Activated CD4-positive, alpha-beta memory T cell treated with anti-CD3 and anti-CD28 coated beads, Interleukin-2, amount 10 ng/mL, durations not matched to agents 7 days and 5 days (primary cell): ENCODE measurements around the gene NOD1. TPM values are rescaled to one million over a fixed set of nuclear protein-coding genes. Genes with fewer than 3 reads are reported as not detected.

Experiments used
- CTCF ChIA-PET: fragments of 350-600 bp; sonication (Branson Sonifier 250); formaldehyde crosslinking; loops from one replicate; lab custom pipeline; 2021; ENCODE audit warnings: antibody characterized with exemption, inconsistent platforms; lab: Charles Lee
- POLR2A ChIA-PET: fragments of 350-600 bp; sonication (Branson Sonifier 250); formaldehyde crosslinking; loops from one replicate; lab custom pipeline; 2021; ENCODE audit warnings: antibody characterized with exemption; lab: Charles Lee
- DNase-seq: peaks from one replicate; pipeline ENCODE4 v3.0.0-alpha.2; 2020
- H3K27ac Mint-ChIP-seq: one replicate; pipeline ENCODE4 v1.8.0; 2021; ENCODE audit warnings: mild to moderate bottlenecking, mixed read lengths
- H3K27me3 Mint-ChIP-seq: one replicate; pipeline ENCODE4 v1.8.0; 2021; ENCODE audit warnings: mixed read lengths
- H3K36me3 Mint-ChIP-seq: one replicate; pipeline ENCODE4 v1.8.0; 2021; ENCODE audit warnings: low read depth, mixed read lengths
- H3K4me1 Mint-ChIP-seq: one replicate; pipeline ENCODE4 v1.8.0; 2021; ENCODE audit warnings: mixed read lengths
- H3K4me3 Mint-ChIP-seq: one replicate; pipeline ENCODE4 v1.8.0; 2021; ENCODE audit warnings: mild to moderate bottlenecking, mixed read lengths
- H3K9me3 Mint-ChIP-seq: one replicate; pipeline ENCODE4 v1.8.0; 2021; ENCODE audit warnings: mixed read lengths
- total RNA-seq, 2 experiments: library from RNA; stranded (reverse); gene quantifications; one replicate each; pipeline ENCODE4 v1.2.3, GENCODE V29; 2021

The NOD1 gene
- total RNA-seq, 2 experiments from 2014 or later: 19.6 to 22.6 TPM

DNA sequence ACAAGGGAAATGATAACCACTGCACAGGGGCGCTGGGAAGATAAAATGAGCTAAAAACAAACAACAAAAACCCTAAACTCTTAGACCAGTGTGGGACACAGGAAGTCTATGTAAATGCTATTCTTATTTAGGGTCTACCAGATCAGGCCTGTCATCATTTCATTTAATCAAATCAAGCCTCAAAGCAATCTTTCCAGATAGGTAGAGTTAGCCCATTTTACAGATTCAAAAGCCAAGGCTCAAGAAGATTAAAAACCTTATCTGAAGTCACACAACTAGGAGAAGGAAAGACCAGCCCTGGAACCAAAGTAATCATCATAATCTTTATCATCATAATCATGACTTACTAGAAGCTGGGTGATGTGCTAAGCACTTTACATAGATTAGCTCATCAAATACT lies 4.7 kb downstream of the NOD1 start:
- no peak overlapping the region for H3K4me3 Mint-ChIP-seq
- H3K27me3 Mint-ChIP-seq: no peaks in the 10 kb centered on the region
- no peak for DNase-seq
- ChIA-PET POLR2A (interaction anchor here (1.9 kb wide), 1 partner anchor 19 kb away, joined by 5 read pairs; no protein-coding TSS in a partner anchor), CTCF (no interaction called here)
- H3K36me3 Mint-ChIP-seq: peaks cover 34% of the 10 kb centered on the region
- no peak overlapping the region for H3K27ac Mint-ChIP-seq
- peaks cover 79% of the 10 kb centered on the region for H3K4me1 Mint-ChIP-seq
- no peaks in the 10 kb centered on the region for H3K9me3 Mint-ChIP-seq

DNA sequence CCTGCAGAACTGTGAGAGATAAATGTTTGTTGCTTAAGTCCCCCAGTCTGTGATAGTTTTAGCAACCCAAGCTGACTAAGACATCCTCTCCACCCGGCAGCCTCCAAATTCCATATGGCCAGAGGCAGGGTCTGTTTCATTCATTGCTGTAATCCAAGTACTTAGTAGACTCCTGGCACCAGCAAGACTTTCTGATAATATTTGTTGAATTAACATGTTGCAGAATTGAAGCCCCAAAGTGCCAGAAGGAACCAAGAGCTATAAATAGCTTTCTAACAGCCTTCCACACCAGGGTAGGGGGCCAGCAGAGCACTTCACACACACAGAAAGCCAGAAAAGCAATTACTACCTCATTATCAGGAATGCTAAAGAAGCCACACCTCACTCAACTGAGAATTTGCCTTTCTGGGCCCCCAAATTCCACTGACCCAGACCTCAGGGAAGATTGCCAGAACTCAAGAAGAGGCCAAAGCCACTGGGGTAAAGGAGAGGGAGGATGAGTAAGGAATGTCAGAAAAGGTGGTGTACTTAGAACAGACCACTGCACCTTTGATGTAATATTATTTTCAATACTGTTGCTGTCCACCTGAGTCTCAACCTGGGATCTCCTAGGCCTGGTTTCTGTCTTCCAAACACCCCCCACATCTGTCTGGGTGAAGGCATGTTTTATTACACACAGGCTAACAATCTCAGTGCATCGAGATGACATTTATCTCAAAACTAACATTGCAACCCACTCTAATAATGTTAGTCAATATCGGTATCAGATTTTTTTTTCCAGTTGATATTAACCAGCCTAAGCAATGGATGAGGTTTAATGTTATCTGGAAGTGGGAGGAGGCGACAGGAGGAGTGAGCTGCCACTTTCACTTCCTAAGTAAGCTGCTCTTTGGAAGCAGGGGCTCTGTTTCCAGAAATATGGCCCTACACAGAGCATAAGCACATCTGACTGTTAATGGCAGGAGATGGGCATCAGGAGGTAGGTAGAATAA lies 5.5 kb downstream of the NOD1 start:
- H3K9me3 Mint-ChIP-seq: no peaks in the 10 kb centered on the region

DNA sequence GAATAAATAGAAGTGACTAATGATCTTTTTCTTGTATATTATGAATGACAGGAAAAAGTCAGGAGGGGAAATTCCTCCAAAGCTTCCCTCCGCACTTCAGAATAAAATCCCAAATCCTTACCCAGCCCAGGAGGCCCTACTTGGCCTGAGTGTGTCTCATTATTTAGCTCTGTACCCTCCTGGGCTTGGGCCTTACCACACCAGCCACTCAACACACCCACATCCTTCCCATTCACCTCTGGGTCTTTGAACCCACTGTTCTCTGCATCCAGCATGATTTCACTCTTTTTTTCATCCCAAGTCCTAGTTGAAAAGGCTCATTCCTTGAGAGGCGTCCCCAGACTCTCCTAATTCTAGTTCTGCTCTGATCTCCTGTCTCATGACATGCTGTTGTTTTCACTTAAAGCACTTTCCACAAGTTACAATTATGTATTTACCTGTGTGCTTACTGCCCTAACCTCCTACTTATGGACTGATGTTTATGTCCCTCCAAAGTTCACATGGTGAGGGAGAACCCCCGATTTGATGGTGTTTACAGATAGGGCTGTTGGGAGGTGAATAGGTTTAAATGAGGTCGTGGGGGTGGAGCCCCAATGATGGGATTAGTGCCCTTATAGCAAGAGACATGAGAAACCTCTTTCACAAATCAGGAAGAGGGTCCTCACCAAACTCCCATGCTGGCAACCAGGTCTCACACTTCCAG lies 6.4 kb downstream of the NOD1 start:
- H3K36me3 Mint-ChIP-seq: peaks cover 41% of the 10 kb centered on the region
- peak; percentile 37 for DNase-seq
- POLR2A ChIA-PET: interaction anchor here (1.9 kb wide), 1 partner anchor 18 kb away, joined by 5 read pairs; no protein-coding TSS in a partner anchor
- H3K4me1 Mint-ChIP-seq: peaks cover 84% of the 10 kb centered on the region
- H3K4me3 Mint-ChIP-seq: no peak overlapping the region
- H3K9me3 Mint-ChIP-seq: no peaks in the 10 kb centered on the region
- peak overlapping the region; percentile 41 for H3K27ac Mint-ChIP-seq
- no peaks in the 10 kb centered on the region for H3K27me3 Mint-ChIP-seq
- CTCF ChIA-PET: interaction anchor here (1.0 kb wide), 1 partner anchor 75 kb away, joined by 3 read pairs; no protein-coding TSS in a partner anchor

More for the DNA sequence above, 5.5 kb downstream of the NOD1 start:
- no peak overlapping the region for H3K4me3 Mint-ChIP-seq
- ChIA-PET CTCF (no interaction called here), POLR2A (interaction anchor here (1.0 to 1.9 kb wide), 2 partner anchors 18 to 30 kb away, joined by 3 to 5 read pairs; no protein-coding TSS in a partner anchor)
- peaks cover 86% of the 10 kb centered on the region for H3K4me1 Mint-ChIP-seq
- H3K36me3 Mint-ChIP-seq: peaks cover 41% of the 10 kb centered on the region
- H3K27me3 Mint-ChIP-seq: no peaks in the 10 kb centered on the region
- no peak overlapping the region for H3K27ac Mint-ChIP-seq
- no peak for DNase-seq

DNA sequence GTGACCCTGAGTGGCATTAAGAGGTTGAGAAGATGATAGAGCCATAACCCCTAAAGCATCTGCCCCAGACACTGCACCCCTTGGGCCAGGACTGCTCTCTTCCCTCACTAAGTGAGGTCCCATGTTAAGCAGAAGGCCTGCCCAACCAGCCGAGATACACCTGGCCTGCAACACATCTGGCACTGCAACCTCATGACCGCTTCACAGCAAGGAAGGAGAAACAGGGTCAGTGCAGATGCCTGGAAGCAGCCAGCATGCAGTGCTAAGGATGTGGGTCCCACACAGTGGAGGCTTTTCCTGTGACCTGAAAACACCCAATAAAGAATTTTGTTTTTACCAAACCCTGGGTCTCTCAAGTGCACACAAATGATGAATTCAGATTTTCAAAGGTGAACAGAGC lies 7.4 kb downstream of the NOD1 start:
- Mint-ChIP-seq H3K36me3 (peaks cover 37% of the 10 kb centered on the region), H3K27me3 (no peaks in the 10 kb centered on the region), H3K4me1 (peaks cover 74% of the 10 kb centered on the region), H3K9me3 (no peaks in the 10 kb centered on the region), H3K27ac (peak overlapping the region; percentile 50), H3K4me3 (no peak overlapping the region)
- peak; percentile 16 for DNase-seq
- POLR2A ChIA-PET: interaction anchor here (1.1 kb wide), 1 partner anchor 34 kb away, joined by 3 read pairs; the partner anchor contains the start of gene GGCT
- CTCF ChIA-PET: interaction anchor here (1.0 kb wide), 1 partner anchor 76 kb away, joined by 3 read pairs; no protein-coding TSS in a partner anchor

DNA sequence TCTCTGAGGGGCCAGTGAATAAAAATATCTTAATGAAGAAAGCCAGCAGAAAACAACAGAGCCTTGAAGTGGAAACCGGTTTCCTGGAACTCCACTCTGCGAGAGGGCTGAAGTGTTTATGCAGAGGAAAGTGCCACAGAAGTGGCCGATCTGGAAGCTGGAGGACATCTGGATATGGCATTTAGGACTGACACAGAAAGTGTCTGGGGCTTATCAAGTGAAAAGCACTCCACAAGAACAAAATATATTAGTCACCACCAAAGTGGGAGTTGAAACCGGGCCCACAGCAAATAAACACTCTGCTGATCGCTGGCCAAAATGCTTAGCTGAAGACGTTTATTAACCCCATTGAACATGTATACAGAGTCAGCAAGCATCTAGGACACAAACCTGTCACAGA lies 7.8 kb downstream of the NOD1 start:
- peaks cover 37% of the 10 kb centered on the region for H3K36me3 Mint-ChIP-seq
- H3K27me3 Mint-ChIP-seq: no peaks in the 10 kb centered on the region
- peak overlapping the region; percentile 50 for H3K27ac Mint-ChIP-seq
- CTCF ChIA-PET: no interaction called here
- POLR2A ChIA-PET: interaction anchor here (1.1 kb wide), 1 partner anchor 34 kb away, joined by 3 read pairs; the partner anchor contains the start of gene GGCT
- H3K4me1 Mint-ChIP-seq: peaks cover 72% of the 10 kb centered on the region
- H3K4me3 Mint-ChIP-seq: no peak overlapping the region
- no peaks in the 10 kb centered on the region for H3K9me3 Mint-ChIP-seq
- peak; percentile 14 for DNase-seq

DNA sequence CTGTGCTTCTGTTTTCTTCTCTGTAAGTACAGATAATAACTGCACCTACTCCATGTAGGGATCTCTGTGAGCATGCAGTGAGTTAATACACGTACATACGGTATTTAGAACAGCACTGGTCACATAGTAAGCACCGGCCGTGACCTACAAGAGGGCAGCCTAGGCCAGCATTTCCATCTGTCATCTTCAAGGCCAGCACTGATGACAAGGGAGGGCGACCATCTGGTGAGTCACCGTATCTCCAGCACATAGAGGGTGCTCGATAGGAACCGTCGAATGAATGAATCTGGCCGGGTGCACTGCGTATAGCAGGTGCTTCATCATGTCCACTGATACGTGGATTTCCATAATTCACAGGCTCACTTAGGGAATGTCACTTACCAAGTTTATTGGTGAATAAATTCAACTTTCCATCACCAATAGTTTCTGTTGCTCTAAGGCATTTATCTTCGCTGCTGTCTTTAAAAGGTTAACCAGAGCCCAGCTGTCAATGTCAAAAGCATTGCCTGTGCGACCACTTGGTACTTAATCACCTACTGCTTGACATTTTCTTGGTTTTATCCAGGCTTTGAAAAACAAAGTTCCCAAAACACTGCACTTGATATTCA lies 8.3 kb downstream of the NOD1 start:
- CTCF ChIA-PET: interaction anchor here (1.7 kb wide), 1 partner anchor 8 kb away, joined by 6 read pairs; the partner anchor contains the start of gene NOD1
- Mint-ChIP-seq H3K27ac (no peak overlapping the region), H3K9me3 (no peaks in the 10 kb centered on the region), H3K4me1 (peaks cover 71% of the 10 kb centered on the region), H3K27me3 (no peaks in the 10 kb centered on the region), H3K36me3 (peaks cover 35% of the 10 kb centered on the region), H3K4me3 (no peak overlapping the region)
- POLR2A ChIA-PET: interaction anchor here (1.1 to 3.2 kb wide), 2 partner anchors 8 to 35 kb away, joined by 3 to 12 read pairs; partner anchors contain the start of genes GGCT and NOD1
- no peak for DNase-seq

DNA sequence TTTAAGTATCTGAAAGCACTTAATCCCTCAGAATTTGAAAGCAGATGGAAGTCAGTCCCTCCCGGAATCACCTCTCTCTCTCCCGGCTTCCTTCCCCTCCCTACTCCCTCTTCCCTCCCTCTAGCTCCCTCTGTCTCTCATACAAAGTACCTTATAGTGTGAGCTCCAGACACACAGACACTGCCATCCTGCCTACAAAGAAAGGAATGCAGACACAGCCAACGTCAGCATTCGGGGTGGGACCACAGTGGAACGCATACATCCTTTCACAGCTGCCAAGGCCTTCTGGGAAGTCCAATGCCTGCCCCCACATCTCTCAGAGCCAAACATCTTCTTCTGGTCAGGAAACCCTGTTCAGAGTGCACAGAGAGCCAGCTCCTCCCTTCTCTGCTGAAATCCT lies 9.3 kb downstream of the NOD1 start:
- ChIA-PET POLR2A (interaction anchor here (3.2 kb wide), 1 partner anchor 9 kb away, joined by 12 read pairs; the partner anchor contains the start of gene NOD1), CTCF (interaction anchor here (0.8 to 1.7 kb wide), 2 partner anchors 9 to 880 kb away, joined by 3 to 6 read pairs; partner anchors contain the start of gene NOD1)
- Mint-ChIP-seq H3K27ac (no peak overlapping the region), H3K4me1 (peaks cover 73% of the 10 kb centered on the region), H3K36me3 (peaks cover 27% of the 10 kb centered on the region), H3K27me3 (no peaks in the 10 kb centered on the region), H3K4me3 (no peak overlapping the region), H3K9me3 (no peaks in the 10 kb centered on the region)
- peak; percentile 9 for DNase-seq

DNA sequence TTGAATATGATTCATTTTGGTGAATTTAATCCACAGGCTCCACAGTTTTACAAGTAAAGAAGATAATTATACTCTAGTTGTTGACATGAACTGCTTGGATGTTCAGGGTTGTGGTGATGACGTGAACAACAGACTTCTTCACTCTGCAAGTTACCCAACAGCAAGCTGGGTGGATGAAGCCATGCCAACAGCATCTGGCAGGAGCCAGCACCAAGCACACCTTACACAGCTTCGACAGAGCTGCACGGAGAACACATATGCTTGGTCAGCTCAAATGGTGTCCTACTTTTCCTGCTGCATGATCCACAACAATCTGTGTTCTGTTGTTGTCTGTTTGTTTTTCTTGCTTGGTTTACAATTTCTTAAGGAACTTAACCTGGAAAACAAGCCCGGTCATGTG lies 9.8 kb downstream of the NOD1 start:
- H3K4me1 Mint-ChIP-seq: peaks cover 69% of the 10 kb centered on the region
- DNase-seq: peak; percentile 1
- peaks cover 24% of the 10 kb centered on the region for H3K36me3 Mint-ChIP-seq
- H3K4me3 Mint-ChIP-seq: no peak overlapping the region
- H3K9me3 Mint-ChIP-seq: no peaks in the 10 kb centered on the region
- H3K27ac Mint-ChIP-seq: no peak overlapping the region
- ChIA-PET POLR2A (interaction anchor here (3.2 kb wide), 1 partner anchor 9 kb away, joined by 12 read pairs; the partner anchor contains the start of gene NOD1), CTCF (interaction anchor here (0.8 to 1.7 kb wide), 2 partner anchors 9 to 880 kb away, joined by 3 to 6 read pairs; partner anchors contain the start of gene NOD1)
- no peaks in the 10 kb centered on the region for H3K27me3 Mint-ChIP-seq

DNA sequence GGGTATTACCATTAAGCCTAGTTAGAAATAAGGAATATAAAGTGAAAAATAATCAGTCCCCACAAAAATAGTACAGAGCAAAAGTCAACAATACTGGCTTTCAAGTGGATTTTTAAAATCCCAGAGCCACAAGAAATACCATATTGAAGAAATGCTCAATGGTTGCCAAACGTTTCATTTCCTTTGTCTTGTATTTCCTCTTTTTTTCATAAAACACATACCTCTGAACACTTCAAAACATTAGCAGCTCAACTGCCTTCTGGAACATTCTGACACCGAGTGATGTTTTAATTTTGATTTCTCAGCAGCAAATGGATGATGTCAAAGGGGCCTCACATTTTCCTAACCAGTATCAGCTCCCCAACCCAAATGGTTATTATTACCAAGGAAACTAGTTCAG lies 10.5 kb downstream of the NOD1 start:
- Mint-ChIP-seq H3K4me3 (no peak overlapping the region), H3K36me3 (peaks cover 22% of the 10 kb centered on the region), H3K27ac (no peak overlapping the region), H3K27me3 (no peaks in the 10 kb centered on the region), H3K4me1 (peaks cover 61% of the 10 kb centered on the region), H3K9me3 (no peaks in the 10 kb centered on the region)
- ChIA-PET CTCF (no interaction called here), POLR2A (interaction anchor here (3.2 kb wide), 1 partner anchor 10 kb away, joined by 12 read pairs; the partner anchor contains the start of gene NOD1)
- DNase-seq: no peak

DNA sequence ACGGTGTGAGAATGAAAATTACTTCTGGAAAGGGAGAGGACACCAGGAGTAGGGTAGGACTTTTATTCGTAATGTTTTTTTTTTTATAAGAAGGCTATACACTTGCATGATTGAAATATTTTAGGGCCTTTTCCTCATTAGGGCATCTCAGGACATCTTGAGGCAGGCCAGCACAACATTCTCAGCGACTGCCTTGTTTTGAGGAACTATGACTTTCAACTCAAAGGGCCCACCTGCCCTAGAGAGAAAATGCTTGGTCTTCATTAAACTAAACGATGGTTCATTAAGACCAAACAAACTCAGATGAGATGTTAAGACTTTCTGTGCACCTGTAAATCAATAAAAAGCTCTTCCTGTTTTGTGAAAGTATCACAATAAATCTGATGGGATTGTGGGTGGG lies 11.3 kb downstream of the NOD1 start:
- ChIA-PET CTCF (no interaction called here), POLR2A (interaction anchor here (3.2 kb wide), 1 partner anchor 11 kb away, joined by 12 read pairs; the partner anchor contains the start of gene NOD1)
- H3K27ac Mint-ChIP-seq: no peak overlapping the region
- H3K27me3 Mint-ChIP-seq: no peaks in the 10 kb centered on the region
- H3K36me3 Mint-ChIP-seq: peaks cover 15% of the 10 kb centered on the region
- no peaks in the 10 kb centered on the region for H3K9me3 Mint-ChIP-seq
- peaks cover 53% of the 10 kb centered on the region for H3K4me1 Mint-ChIP-seq
- no peak for DNase-seq
- H3K4me3 Mint-ChIP-seq: no peak overlapping the region

DNA sequence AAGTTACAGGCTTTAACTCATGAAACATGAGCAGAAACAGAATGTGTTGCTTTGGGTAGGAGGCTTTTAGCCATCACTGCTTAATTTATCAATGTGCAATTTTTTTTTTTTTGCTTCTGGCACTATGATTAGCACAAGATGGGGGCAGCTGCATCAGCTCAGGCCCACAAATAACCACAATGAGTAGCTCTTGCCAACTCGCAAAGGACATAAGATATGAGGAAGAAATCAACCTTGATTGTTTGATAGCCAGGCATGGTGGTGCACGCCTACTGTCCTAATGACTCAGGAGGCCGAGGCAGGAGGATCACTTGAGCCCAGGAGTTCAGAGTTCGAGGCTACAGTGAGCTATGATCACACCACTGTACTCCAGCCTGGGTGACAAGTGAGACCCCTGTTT lies 12.3 kb downstream of the NOD1 start:
- H3K4me1 Mint-ChIP-seq: peaks cover 43% of the 10 kb centered on the region
- no peaks in the 10 kb centered on the region for H3K27me3 Mint-ChIP-seq
- H3K27ac Mint-ChIP-seq: no peak overlapping the region
- no peaks in the 10 kb centered on the region for H3K9me3 Mint-ChIP-seq
- H3K36me3 Mint-ChIP-seq: peaks cover 13% of the 10 kb centered on the region
- no peak overlapping the region for H3K4me3 Mint-ChIP-seq
- CTCF ChIA-PET: no interaction called here
- POLR2A ChIA-PET: interaction anchor here (0.9 kb wide), 1 partner anchor 103 kb away, joined by 4 read pairs; no protein-coding TSS in a partner anchor
- no peak for DNase-seq

DNA sequence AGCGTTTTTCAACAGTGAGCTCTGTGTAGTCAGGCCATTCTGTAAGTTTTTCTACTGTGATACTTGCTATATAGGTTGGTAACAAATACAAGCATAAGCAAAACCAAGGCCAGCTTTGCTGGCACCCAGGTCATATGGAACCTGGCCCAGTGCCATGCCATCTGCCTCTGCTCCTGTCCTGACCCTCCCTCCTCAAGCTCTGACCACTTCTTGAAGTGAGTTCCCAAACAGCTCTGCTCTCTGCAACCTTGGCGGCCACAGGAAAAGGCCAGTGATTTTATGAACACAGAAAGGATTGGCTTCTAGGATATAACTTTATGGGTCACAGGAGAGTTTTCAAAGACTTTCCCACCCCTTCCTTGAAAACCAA lies 12.8 kb downstream of the NOD1 start:
- H3K4me3 Mint-ChIP-seq: no peak overlapping the region
- H3K36me3 Mint-ChIP-seq: peaks cover 13% of the 10 kb centered on the region
- POLR2A ChIA-PET: interaction anchor here (0.9 kb wide), 1 partner anchor 103 kb away, joined by 4 read pairs; no protein-coding TSS in a partner anchor
- no peak for DNase-seq
- H3K9me3 Mint-ChIP-seq: no peaks in the 10 kb centered on the region
- no peak overlapping the region for H3K27ac Mint-ChIP-seq
- H3K4me1 Mint-ChIP-seq: peaks cover 39% of the 10 kb centered on the region
- CTCF ChIA-PET: interaction anchor here (0.8 to 1.3 kb wide), 2 partner anchors 9 to 98 kb away, joined by 3 read pairs; no protein-coding TSS in a partner anchor
- H3K27me3 Mint-ChIP-seq: no peaks in the 10 kb centered on the region
